Activated gamma-delta T cell (primary cell): ENCODE measurements around the gene KRT79.
"Not testable (repeated sequence)": the region's sequence is repeated elsewhere in the genome, so short reads cannot be mapped to it uniquely, and the experiment has no call there.

Source experiments
- DNase-seq: peaks from one replicate; lab custom pipeline; 2025; lab: John Stamatoyannopoulos, UW

Gene KRT79

GRCh38 chr12:52860102-52860823, 26.2 kb upstream of the KRT79 start:
- no peak for DNase-seq

- DNase-seq, result no peak
Measured at GRCh38 chr12:52857500-52857899, 23.4 kb upstream of the KRT79 start.

GRCh38 chr12:52856787-52857186, 22.7 kb upstream of the KRT79 start:
- no peak for DNase-seq

- not testable (repeated sequence) for DNase-seq
Measured at GRCh38 chr12:52856077-52856476, 22.0 kb upstream of the KRT79 start.

- no peak for DNase-seq
Measured at GRCh38 chr12:52851787-52852186, 17.7 kb upstream of the KRT79 start.

- no peak for DNase-seq
Measured at GRCh38 chr12:52850681-52851080, 16.6 kb upstream of the KRT79 start.

- DNase-seq, result no peak
Measured at GRCh38 chr12:52849511-52849910, 15.4 kb upstream of the KRT79 start.

GRCh38 chr12:52848661-52849255, 14.6 kb upstream of the KRT79 start, which contains the start of gene KRT78:
Gene KRT78, minus strand, starts transcription at chr12:52848994. Its CDS starts 64 bp downstream, at chr12:52848930.
- DNase-seq, result no peak

- no peak for DNase-seq
Measured at GRCh38 chr12:52847335-52848102, 13.4 kb upstream of the KRT79 start.

- no peak for DNase-seq
Measured at GRCh38 chr12:52846356-52846970, 12.4 kb upstream of the KRT79 start.

GRCh38 chr12:52845946-52846345, 11.8 kb upstream of the KRT79 start:
- no peak for DNase-seq

GRCh38 chr12:52844386-52844785, 10.3 kb upstream of the KRT79 start:
- DNase-seq, result no peak

GRCh38 chr12:52839436-52840105, 5.5 kb upstream of the KRT79 start:
- no peak for DNase-seq

- no peak for DNase-seq
Measured at GRCh38 chr12:52838609-52839435, 4.7 kb upstream of the KRT79 start.

- DNase-seq, result no peak
Measured at GRCh38 chr12:52837781-52838608, 3.9 kb upstream of the KRT79 start.

GRCh38 chr12:52837413-52837741, 3.3 kb upstream of the KRT79 start:
- DNase-seq, result no peak

GRCh38 chr12:52836491-52837412, 2.6 kb upstream of the KRT79 start:
- DNase-seq, result no peak

GRCh38 chr12:52836042-52836466, 1.9 kb upstream of the KRT79 start:
- no peak for DNase-seq
